ENCODE results near the gene AMBN. TPM values are rescaled to one million over a fixed set of nuclear protein-coding genes. Genes with fewer than 3 reads are reported as not detected.
A peak's percentile ranks its signal among the peaks of the same experiment; 100 is the strongest.

The AMBN gene
- total RNA-seq, 2 donors from 2014 or later: not detected

DNA sequence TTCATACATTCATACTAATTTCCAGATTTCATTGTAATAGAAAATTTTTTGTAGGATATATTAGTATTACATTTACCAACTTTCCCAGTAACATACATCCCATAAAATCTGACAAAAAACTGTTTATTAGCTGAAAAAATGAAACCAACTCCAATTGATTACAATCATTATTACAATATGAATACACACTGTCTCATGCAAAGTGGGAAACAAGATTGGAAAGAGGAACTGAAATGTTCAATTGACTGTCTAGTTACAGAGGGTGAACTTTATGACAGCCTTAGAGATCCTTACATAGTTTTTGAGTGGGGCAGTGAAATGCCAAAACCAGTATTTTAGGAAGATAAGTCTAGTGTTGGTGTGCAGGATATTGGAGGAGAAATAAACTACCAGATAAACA, 2.3 kb upstream of the AMBN start:
- DNase-seq (no peak), ATAC-seq (no peak)
- H3K4me1 Mint-ChIP-seq: peaks cover 7% of the 10 kb centered on the region
- no peak overlapping the region for H3K27ac Mint-ChIP-seq
- no peaks in the 10 kb centered on the region for H3K9me3 ChIP-seq (ENCODE audit: control insufficient read depth, low read length, poor library complexity, severe bottlenecking)
- no peak overlapping the region for H3K4me3 Mint-ChIP-seq
- H3K36me3 Mint-ChIP-seq (ENCODE audit: low read depth): no peaks in the 10 kb centered on the region
- H3K27me3 Mint-ChIP-seq: peaks cover 20% of the 10 kb centered on the region

DNA sequence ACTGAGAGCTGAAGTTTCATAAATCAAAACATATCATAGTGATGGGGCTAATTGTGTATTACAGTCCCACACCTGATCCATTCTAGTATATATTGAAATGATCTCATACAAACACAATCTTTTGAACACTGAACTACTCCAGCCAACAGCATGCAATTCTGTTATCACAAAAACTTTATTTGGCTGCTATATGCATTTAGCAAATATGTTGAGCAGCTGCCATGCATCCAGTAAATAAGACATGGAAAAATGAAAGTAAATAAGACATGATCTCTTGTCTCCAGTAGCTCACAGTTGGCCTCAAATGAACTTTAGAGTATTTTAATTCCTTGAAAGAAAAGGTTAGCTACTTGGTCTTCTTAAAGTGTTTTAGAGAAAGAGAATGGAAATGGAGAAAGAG, 2.1 kb downstream of the AMBN start:
- H3K4me1 Mint-ChIP-seq: peaks cover 4% of the 10 kb centered on the region
- no peak overlapping the region for H3K27ac Mint-ChIP-seq
- H3K36me3 Mint-ChIP-seq (ENCODE audit: low read depth): no peaks in the 10 kb centered on the region
- DNase-seq (no peak), ATAC-seq (no peak)
- H3K9me3 ChIP-seq (ENCODE audit: control insufficient read depth, low read length, poor library complexity, severe bottlenecking): no peaks in the 10 kb centered on the region
- H3K4me3 Mint-ChIP-seq: no peak overlapping the region
- peaks cover 17% of the 10 kb centered on the region for H3K27me3 Mint-ChIP-seq

DNA sequence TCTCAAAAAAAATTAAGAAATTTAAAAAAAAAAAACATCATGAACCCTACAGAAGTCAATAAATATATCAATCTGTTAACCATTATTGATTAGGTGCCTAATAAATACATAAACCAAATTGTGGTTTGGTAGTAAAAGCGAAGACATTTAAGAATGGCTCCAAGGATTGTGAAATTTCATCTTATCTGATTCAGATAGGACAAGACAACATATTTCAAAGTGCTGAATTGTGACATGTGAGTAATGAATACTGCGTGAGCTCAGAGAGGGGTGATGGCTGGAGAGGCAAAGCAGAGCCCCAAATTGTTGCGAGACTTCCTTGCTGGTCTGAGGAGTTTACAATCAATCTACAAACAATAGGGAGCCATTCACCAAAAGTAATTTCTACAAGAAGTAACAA, 8.2 kb downstream of the AMBN start:
- peaks cover 4% of the 10 kb centered on the region for H3K27me3 Mint-ChIP-seq
- ATAC-seq (no peak), DNase-seq (no peak)
- H3K4me1 Mint-ChIP-seq: peaks cover 3% of the 10 kb centered on the region
- no peaks in the 10 kb centered on the region for H3K9me3 ChIP-seq (ENCODE audit: control insufficient read depth, low read length, poor library complexity, severe bottlenecking)
- H3K36me3 Mint-ChIP-seq (ENCODE audit: low read depth): no peaks in the 10 kb centered on the region
- H3K27ac Mint-ChIP-seq: no peak overlapping the region
- H3K4me3 Mint-ChIP-seq: no peak overlapping the region

DNA sequence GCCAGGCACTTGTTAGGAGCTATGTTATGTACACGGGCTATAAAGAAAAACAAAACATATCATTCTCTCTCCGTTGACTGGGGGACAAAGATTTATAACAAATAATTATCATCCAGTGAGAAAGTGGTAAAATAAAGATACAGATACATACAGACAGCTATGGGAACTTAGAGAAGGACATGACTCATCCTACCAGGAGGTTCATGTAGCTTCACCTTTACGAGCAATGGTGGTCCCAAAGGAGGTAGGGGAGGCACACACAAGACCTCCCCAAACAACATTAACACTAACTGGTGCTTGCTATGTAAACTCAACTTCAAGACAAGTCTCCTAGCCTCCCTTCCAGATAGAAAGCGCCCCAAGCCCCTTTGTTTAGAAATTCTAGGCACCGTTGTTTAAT, 8.9 kb downstream of the AMBN start:
- H3K36me3 Mint-ChIP-seq (ENCODE audit: low read depth): no peaks in the 10 kb centered on the region
- H3K27ac Mint-ChIP-seq: no peak overlapping the region
- ATAC-seq: no peak
- no peak overlapping the region for H3K4me3 Mint-ChIP-seq
- DNase-seq: no peak
- H3K9me3 ChIP-seq (ENCODE audit: control insufficient read depth, low read length, poor library complexity, severe bottlenecking): no peaks in the 10 kb centered on the region
- H3K4me1 Mint-ChIP-seq: peaks cover 3% of the 10 kb centered on the region
- peaks cover 4% of the 10 kb centered on the region for H3K27me3 Mint-ChIP-seq

DNA sequence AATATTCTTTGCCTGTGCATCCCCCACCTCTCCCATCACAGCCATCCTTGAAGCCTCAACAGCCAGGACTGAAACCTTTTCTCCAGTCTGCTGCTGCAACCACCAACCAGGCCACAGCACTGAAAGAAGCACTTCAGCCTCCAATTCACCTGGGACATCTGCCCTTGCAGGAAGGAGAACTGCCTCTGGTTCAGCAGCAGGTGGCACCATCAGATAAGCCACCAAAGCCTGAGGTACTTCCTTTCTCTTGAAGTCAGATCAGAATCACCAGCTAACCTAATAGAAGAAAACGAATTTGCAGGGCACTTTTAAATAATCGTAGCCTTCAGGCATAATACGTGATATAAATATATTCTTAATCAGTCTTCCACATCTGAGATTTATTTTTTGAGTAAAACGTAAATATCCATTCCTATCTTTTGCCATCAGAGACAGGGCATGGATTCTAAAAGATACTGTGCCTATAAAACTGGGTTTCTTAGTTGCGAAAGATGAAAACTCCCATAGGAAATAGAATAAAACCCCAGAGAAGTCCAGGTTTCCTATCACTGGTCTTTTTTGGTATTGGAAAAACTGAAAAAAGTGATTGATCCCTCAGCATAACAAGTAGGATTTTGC, 9.5 kb downstream of the AMBN start:
- H3K27ac Mint-ChIP-seq: no peak overlapping the region
- no peaks in the 10 kb centered on the region for H3K9me3 ChIP-seq (ENCODE audit: control insufficient read depth, low read length, poor library complexity, severe bottlenecking)
- H3K4me1 Mint-ChIP-seq: peaks cover 3% of the 10 kb centered on the region
- ATAC-seq (peak; percentile 89), DNase-seq (peak; percentile 21 to 52 (median 37))
- H3K4me3 Mint-ChIP-seq: no peak overlapping the region
- peaks cover 4% of the 10 kb centered on the region for H3K27me3 Mint-ChIP-seq
- H3K36me3 Mint-ChIP-seq (ENCODE audit: low read depth): no peaks in the 10 kb centered on the region

DNA sequence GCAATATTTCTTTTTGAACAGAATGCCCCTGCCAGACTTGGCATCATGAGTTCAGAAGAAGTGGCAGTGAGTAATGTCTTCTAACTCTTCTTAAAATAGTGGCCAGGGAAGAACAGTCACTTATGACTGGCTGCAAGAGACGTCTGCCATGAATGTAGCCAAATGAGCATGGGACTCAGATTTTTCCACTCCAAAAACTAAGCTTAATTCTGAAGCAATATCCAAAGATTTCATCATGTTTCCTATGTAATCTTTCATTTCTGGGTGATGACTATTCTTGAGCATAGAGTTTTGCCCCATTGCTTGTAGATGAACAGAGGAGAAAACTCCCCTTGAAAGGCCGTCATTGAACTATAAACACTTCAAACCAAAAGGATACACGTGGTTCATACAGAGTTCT, 11.8 kb downstream of the AMBN start:
- ATAC-seq: no peak
- Mint-ChIP-seq H3K36me3 (ENCODE audit: low read depth) (no peaks in the 10 kb centered on the region), H3K4me1 (peaks cover 3% of the 10 kb centered on the region), H3K4me3 (no peak overlapping the region), H3K27me3 (peaks cover 11% of the 10 kb centered on the region), H3K27ac (no peak overlapping the region)
- DNase-seq: no peak
- H3K9me3 ChIP-seq (ENCODE audit: control insufficient read depth, low read length, poor library complexity, severe bottlenecking): no peaks in the 10 kb centered on the region

DNA sequence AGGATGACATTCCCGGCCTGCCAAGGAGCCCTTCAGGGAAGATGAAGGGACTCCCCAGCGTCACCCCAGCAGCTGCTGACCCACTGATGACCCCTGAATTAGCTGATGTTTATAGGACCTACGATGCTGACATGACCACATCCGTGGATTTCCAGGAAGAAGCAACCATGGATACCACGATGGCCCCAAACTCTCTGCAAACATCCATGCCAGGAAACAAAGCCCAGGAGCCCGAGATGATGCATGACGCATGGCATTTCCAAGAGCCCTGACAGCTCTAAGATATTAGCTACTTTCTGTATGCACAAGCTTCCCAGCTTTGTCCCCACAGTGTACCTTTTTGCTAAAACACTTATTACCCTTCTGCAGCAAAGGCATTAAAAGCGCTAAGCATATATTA, 14.4 kb downstream of the AMBN start:
- DNase-seq (no peak), ATAC-seq (no peak)
- no peaks in the 10 kb centered on the region for H3K9me3 ChIP-seq (ENCODE audit: control insufficient read depth, low read length, poor library complexity, severe bottlenecking)
- Mint-ChIP-seq H3K27me3 (peaks cover 28% of the 10 kb centered on the region), H3K36me3 (ENCODE audit: low read depth) (no peaks in the 10 kb centered on the region), H3K4me1 (peaks cover under 1% of the 10 kb centered on the region), H3K4me3 (no peak overlapping the region), H3K27ac (no peak overlapping the region)

DNA sequence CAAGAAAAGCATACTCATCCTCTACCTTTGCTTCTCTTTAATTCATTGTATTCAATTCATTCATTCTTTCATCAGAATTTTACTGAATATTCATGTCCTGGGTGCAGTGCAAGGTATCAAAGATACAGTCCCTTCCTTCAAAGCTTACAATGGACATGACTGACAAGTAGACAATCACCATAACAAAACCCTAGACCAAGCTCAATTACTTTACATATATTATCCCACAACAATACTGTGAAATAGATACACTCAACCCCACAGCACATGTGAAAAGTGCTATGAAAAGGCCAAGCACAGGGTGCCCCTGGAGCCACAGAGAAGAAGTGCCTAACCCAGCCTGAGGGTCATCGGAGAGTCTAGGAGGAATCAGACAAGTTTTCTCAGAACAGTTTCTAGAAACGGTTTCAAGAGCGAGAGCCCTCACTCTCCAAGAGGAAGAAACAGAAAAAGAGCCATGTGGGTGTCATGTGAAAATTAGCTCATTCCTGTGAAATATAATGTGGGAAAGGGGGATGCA, 15.3 kb downstream of the AMBN start:
- Mint-ChIP-seq H3K4me1 (no peaks in the 10 kb centered on the region), H3K36me3 (ENCODE audit: low read depth) (no peaks in the 10 kb centered on the region), H3K27me3 (peaks cover 35% of the 10 kb centered on the region), H3K4me3 (no peak overlapping the region), H3K27ac (no peak overlapping the region)
- ATAC-seq (no peak), DNase-seq (no peak)
- H3K9me3 ChIP-seq (ENCODE audit: control insufficient read depth, low read length, poor library complexity, severe bottlenecking): no peaks in the 10 kb centered on the region

DNA sequence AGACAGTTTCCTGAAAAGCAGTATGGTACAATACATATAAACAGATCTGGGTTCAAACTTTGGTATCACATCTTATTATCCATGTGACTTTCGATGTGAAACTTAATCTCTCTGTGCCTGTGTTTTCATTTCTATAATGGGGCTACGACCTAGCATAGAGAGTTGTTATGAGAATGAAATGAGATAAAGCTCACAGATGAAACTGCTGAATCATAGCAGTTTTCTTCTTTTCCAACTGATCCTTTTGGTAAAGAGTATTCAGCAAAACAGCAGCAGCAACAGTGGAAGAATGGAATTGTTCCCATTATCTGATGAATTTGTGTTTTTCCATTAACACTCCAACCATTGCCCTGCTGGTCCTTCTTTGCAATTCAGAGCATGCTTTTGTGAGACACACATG, 16.3 kb downstream of the AMBN start:
- Mint-ChIP-seq H3K27ac (no peak overlapping the region), H3K36me3 (ENCODE audit: low read depth) (no peaks in the 10 kb centered on the region), H3K27me3 (peaks cover 40% of the 10 kb centered on the region), H3K4me3 (no peak overlapping the region), H3K4me1 (no peaks in the 10 kb centered on the region)
- no peaks in the 10 kb centered on the region for H3K9me3 ChIP-seq (ENCODE audit: control insufficient read depth, low read length, poor library complexity, severe bottlenecking)
- DNase-seq (no peak), ATAC-seq (no peak)

DNA sequence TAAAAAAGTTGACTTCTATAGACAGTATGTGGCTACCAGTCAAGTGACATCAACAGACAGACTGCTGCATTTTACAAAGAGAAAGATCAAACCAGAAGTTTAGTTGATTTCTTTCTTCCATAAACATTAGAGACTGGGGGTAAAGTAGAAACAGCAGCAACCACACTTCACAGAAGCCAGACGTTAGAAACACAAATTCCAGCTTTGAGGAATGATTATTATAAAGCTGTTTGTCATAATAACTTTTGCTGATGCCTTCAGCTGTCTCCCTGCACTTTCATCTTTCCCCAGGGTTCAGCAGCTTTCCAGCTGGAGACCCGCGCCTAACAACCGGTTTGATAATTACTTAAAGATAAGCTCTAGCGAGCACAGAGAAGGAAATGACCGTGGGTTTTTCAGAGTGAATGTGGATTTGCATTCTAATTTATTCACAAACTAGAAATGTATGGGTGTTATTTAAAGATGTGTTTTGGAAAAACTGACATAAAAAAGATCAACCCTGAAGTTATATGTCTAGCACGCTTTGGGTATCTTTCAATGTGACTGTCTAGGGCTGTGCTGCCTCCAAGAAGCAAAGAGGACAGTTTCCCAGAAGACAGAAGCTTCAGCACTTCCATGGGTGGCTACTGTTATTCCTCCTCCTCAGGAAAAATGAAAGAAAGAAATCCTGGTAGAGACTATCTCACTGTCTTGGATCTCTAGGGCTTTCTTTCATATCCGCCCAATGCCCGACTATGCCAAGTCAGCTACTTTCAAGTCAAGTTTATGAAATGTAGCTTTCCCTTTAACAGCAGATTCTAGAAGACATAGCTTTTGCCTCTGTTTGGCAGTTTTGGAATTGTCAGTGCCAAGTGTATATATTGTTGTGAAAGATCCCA, 21.5 kb downstream of the AMBN start:
- Mint-ChIP-seq H3K36me3 (ENCODE audit: low read depth) (no peaks in the 10 kb centered on the region), H3K27me3 (peaks cover 52% of the 10 kb centered on the region), H3K4me1 (peaks cover 12% of the 10 kb centered on the region), H3K4me3 (no peak overlapping the region), H3K27ac (no peak overlapping the region)
- ATAC-seq: no peak
- H3K9me3 ChIP-seq (ENCODE audit: control insufficient read depth, low read length, poor library complexity, severe bottlenecking): no peaks in the 10 kb centered on the region
- no peak for DNase-seq

DNA sequence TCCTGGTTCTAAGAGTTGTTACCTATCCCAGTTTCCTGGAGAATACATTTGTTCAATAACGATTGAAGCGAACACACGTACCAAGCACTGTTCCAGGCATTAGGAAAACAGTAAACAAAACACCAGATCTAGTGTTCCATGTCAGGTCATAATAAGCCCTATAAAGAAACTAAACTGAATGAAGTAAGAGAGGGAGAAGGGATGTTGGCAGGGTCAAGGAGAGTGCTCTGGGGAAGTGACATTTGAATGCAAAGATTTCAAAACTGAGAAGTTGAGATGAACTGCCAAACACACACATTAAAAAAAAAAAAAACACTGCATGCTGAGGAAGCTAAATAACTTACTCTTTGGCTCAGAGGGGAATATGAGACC, 22.1 kb downstream of the AMBN start:
- DNase-seq (no peak), ATAC-seq (no peak)
- Mint-ChIP-seq H3K27me3 (peaks cover 51% of the 10 kb centered on the region), H3K27ac (no peak overlapping the region), H3K4me1 (peaks cover 12% of the 10 kb centered on the region), H3K36me3 (ENCODE audit: low read depth) (no peaks in the 10 kb centered on the region), H3K4me3 (no peak overlapping the region)
- H3K9me3 ChIP-seq (ENCODE audit: control insufficient read depth, low read length, poor library complexity, severe bottlenecking): no peaks in the 10 kb centered on the region

DNA sequence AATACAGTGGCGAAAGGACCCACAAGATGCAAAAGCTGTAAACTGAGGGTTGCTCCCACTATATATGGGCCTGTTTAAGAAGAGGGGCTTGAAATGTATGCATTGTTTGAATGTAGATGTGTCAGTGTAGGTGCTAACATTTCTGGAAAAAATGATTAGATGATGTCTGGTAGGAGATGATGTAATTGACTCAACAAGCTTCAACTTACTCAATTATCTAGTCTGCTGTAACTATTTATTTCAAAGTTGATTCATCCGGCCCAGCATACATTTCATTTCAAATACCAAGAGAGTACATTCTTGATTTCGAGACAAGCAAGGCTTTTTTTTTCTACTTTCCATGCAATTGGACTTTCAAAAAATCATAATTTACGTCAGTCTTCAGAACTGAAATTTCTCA, 27.2 kb downstream of the AMBN start:
- H3K27ac Mint-ChIP-seq: no peak overlapping the region

DNA sequence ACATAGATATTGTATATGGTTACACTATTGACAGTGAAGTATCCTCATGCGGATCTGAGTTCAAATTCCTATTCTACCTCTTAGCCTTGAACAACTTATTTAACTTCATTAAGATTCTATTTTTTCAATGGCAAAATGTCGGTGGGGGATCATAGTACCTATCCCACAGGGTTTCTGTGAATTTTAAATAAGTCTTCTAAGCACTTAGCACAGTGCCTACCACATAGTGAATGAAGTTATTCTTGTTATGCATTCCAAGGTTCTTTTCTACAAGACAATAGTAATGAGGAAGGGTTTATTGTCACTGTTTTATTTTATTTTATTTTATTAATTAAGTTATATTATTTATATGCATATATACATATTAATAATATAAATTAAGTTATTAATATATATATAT, 27.7 kb downstream of the AMBN start:
- peaks cover 12% of the 10 kb centered on the region for H3K27me3 Mint-ChIP-seq
- H3K4me1 Mint-ChIP-seq: peaks cover 5% of the 10 kb centered on the region
- H3K27ac Mint-ChIP-seq: no peak overlapping the region
- no peak overlapping the region for H3K4me3 Mint-ChIP-seq
- H3K36me3 Mint-ChIP-seq (ENCODE audit: low read depth): no peaks in the 10 kb centered on the region
- H3K9me3 ChIP-seq (ENCODE audit: control insufficient read depth, low read length, poor library complexity, severe bottlenecking): no peaks in the 10 kb centered on the region
- no peak for DNase-seq
- ATAC-seq: no peak

More for the DNA sequence above, 27.2 kb downstream of the AMBN start:
- no peaks in the 10 kb centered on the region for H3K9me3 ChIP-seq (ENCODE audit: control insufficient read depth, low read length, poor library complexity, severe bottlenecking)
- Mint-ChIP-seq H3K36me3 (ENCODE audit: low read depth) (no peaks in the 10 kb centered on the region), H3K4me1 (peaks cover 6% of the 10 kb centered on the region), H3K4me3 (no peak overlapping the region), H3K27me3 (peaks cover 12% of the 10 kb centered on the region)
- ATAC-seq (no peak), DNase-seq (no peak)

DNA sequence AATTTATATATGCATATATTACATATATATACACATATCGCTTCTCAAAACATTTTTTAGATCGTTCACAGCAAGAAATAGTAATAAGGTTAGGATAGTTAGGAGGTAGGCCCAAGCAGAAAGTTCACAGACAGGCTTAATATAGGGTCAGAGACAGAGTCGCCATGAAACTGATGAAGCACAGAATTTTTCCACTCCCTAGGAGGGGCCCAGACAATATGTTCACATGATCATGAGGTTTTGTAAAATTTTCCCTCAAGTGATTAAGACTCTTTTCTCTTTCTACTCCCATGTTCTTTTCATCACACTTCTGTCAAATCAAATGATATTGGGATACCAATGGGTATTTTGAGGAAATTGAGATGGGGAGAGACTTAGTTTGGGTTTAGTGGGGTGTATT, 31.3 kb downstream of the AMBN start:
- no peak for DNase-seq
- peak overlapping the region; percentile 2 for H3K4me3 Mint-ChIP-seq
- ATAC-seq: no peak
- H3K27me3 Mint-ChIP-seq: no peaks in the 10 kb centered on the region
- H3K4me1 Mint-ChIP-seq: no peaks in the 10 kb centered on the region
- H3K27ac Mint-ChIP-seq: no peak overlapping the region
- no peaks in the 10 kb centered on the region for H3K9me3 ChIP-seq (ENCODE audit: control insufficient read depth, low read length, poor library complexity, severe bottlenecking)
- H3K36me3 Mint-ChIP-seq (ENCODE audit: low read depth): no peaks in the 10 kb centered on the region

Measured in T-helper 17 cell (primary cell).